NCI-H187 (cell line): ENCODE results near the gene FRMPD4.
A peak's percentile ranks its signal among the peaks of the same experiment; 100 is the strongest.

ENCODE experiments used
- DNase-seq, 2 experiments: peaks; one replicate each; lab custom pipeline; 2025; lab: John Stamatoyannopoulos, UW

Gene FRMPD4

DNA sequence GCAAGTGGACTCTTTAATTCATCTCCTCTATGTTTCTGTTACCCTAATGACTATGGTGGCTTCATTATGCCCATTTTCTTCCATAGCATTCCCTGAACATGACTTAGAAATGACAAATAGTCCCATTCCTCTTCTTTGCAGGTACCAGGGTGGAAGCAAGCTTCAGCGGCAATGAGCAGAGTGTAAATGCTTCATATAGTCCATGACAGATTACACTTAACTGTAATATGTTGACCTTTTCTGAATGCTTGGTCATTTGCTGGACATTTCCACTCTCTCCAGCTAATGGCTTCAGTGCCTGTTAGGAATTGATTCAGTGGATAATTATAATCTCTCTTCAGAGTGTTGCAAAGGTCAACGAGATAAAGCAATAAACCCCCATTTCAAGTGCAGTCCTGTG lies 523.2 kb downstream of the FRMPD4 start:
- DNase-seq, result no peak

DNA sequence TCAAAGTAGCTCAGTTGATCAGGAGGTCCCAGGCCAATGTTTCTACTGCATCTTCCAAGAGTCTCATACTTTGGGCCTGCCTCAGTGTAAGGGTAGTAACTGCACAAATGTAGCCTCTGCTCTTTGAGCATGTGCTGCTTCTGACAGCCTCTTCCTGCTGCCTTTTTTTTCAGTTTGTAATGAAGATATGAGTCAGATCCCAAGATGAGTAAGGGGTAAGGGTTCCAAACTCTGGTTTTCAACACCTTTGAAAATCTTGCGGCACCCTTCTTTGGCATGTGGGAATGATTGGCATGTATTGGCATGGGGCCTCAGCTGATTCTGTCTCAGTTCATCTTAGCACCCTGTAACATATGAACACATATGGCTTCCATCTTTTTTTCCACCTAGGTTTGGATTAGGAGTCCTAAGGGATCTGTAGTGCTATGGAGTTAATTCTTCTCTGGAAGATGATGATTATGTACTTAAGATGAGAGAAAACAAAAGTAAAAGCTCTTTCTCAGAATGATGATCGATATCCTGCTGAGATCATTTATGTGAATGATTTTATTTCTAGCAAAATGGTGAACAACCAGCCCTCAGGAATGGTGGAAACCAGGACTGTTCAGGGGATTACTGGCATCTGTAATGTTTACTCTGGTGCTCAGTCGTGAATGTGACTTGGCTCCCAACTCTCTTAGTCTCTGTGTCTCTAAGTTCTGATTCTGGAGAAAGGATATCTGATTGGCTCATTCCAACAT lies 534.3 kb downstream of the FRMPD4 start:
- no peak for DNase-seq

DNA sequence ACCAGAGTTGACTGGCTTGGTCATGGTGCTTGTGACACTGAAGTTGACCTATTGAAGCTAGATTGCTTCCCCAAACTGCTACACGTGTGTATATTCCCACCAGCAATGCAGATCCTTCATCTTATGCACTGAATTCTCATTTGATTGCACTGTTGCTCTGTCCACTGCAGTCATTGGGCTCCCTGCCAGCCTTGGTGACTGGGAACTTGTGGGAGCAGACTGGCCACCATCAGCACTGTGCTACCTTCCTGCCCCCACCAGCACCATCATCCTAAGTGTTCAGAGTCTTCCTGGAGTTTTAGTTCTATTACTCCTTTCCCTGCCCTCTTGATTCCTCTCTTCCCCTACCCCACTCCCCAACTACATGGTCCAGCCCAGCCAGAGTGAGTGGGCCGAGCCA lies 535.2 kb downstream of the FRMPD4 start:
- no peak for DNase-seq

DNA sequence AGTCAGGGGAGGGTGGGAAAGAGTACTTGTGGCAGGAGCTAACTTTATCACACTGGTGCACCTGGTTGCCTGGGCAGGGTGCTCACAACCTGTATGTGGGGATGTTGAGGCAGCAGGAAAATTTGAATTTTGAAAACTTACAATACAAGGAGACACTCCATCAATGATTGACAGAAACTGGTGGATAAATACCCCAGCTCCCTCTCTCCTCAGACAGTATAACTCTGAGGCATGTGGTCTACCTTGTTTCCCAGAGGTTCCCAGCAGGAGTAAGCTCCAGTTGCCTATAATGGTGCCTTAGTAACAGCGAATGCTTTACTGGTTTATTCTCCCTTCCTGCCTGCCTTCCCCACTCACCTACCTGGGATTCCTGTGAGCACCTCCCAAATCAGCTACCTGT lies 541.2 kb downstream of the FRMPD4 start:
- no peak for DNase-seq

DNA sequence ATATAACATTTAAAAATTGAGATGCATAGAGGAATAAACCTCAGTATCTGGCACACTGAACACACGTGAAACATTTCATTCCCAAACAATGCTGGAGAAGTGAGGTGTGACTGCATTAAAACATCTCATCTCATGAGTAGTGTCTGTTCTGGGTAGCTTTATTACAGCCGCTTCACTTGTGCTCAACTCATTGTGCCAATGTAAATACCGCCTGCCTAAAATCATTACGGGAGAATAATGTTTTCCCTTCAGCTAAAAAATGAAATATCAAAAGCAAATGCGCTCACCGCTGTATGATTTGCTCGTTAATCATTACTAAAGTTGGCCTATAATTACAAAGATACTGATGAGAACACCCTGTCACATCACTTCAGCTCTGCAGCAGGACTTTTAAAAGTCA lies 542.8 kb downstream of the FRMPD4 start:
- no peak for DNase-seq

DNA sequence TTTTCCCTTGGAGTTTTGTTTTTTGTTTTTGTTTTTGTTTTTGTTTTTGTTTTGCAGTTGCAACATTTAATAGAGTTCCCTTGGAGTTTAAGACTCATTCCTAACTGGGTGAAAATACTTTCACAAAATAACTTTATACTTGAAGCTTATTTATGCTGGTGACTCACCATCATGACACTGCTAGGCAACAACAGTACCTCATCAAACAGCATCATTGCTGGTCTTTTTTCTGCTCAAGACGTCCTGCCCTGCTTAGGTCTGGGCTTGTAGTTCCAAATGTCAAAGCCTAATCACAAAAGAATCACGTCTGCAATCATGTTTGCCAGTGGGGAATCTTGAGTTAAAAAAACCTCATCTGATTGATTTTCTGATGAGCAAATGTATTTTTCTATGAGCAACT lies 547.3 kb downstream of the FRMPD4 start:
- DNase-seq, result no peak

DNA sequence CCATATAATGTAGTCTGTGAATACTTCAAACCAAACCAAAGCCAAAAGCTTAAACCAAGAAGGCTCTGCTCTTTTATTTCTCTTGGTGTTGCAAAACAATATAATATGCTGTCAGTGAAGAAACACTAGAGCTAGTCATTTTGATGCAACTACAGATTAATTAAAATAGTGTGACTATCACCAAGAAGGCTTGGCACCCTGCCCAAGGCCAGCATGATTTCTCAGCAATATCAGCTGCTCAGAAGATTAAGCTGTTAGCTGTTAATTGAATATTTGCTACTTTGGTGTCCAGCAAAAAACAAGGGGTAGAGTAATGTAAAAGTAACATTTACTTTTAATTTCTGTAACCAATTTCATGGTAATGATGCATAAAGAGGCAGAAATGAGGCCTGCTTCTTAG lies 548.1 kb downstream of the FRMPD4 start:
- no peak for DNase-seq

DNA sequence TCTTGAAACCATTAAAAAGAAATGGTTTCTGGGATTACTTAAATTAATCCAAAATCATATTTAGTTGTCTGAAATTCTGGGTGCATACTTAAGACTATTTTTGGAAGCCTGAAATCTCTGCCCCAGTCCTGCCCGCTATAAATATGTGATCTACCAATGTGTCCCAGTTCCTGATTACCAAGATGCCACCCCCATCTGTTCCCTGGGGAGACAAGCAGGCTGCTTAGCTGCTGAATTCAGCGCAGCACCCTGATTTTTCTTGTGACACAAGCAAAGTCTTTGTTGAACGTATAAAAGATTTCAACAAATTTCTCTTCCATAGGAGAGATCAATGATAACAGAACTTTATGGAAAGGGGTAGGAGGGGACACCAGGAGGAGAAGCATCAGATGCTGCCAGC lies 552.4 kb downstream of the FRMPD4 start:
- DNase-seq, result no peak

DNA sequence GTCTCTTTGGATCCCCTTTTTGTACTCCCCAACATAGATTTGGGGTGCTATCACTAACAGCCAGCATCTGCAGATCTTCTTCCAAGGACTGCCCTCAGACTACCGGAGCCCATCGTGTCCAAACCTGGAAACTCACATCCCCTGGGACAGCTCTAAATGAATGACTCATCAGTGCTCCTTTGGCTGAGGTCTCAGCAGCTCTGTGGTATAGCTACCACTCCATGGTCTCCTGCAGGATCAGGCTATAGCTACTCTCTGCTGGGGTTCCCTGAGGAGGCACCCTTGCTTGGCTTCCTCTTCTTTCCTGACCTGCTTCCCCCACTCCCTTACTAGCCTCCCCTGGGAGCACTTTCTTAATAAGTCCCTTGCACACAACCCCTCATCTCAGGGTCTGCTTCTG lies 555.5 kb downstream of the FRMPD4 start:
- DNase-seq, result no peak

DNA sequence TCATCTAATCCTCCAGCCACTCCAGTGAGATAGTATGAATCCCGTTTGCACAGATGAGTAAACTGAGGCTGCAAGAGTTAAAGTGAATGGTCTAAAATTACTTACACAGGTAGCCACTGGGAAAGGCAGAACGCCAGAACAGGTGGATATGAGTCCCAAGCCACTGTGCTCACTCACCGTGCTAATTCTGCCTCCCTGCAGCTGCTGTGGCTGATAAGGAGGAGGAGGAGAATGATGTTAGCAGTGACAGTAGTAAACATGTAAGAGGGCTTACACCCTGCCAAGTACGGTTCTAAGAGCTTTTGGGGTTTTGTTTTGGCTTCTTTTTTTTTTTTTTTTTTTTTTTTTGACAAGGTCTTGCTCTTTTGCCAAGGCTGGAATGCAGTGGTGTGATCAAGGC lies 562.5 kb downstream of the FRMPD4 start:
- DNase-seq, result no peak

DNA sequence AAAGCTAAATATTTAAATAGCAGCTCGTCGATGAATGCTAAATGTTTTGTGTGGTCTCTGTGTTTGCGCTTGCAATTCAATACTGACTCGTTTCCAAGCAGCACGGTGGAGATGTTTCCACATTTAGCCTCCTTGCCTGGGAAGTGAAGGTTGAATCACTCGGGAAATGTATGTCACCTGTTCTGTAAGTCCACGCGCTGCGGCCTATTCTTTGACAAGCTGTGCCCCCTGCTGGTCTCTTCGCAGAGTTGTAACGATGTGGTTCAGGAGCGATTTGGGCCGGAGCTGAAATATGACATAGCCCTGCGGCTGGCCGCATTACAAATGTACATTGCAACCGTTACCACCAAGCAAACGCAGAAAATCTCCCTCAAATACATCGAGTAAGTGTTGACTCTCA lies 563.4 kb downstream of the FRMPD4 start:
- peak in 1 of 2 experiments; percentile 1 for DNase-seq

DNA sequence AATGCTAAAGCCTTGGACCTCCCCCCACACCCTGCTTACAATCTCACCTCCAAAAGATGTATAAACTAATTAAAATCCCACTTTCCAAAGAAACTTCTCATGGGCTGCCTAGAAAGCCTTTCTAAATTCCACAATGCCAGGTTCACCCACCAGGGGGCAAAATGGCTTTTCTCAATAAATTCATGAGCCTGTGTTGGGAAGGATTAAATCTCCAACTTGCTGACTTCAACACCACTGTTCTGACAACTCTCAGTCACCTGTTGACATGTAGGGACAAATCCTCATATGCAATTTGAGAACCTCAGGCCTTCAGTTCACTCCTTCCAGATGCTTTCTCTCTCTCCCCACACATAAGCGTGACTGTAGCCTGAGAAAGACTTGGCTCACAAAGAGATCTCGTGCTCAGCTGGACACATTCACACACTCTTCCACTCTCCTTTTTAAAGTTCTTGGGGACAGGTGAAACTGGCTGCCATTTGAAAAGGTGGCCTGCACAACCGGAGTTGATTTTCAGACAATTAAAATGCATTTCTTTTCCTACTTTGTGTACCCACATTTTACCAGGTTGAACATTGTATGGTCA lies 564.3 kb downstream of the FRMPD4 start:
- DNase-seq, result no peak

DNA sequence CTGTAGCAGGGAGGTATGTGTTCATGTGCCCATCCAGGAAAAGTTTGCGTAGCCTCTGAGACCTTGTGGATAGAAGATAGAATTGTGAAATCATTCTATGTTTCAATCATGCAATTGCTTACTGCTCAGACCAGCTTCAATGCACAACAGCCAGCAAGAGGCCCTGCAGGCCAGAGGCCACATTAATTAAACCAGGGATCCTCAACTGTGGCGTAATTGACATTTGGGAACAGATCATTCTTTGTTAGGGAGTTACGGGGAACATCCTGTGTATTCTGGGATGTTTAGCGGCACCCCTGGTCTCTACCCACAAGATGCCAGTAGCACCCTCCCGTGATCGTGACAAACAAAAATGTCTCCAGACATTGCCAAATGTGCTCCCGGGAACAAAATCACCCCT lies 566.4 kb downstream of the FRMPD4 start:
- DNase-seq, result no peak

DNA sequence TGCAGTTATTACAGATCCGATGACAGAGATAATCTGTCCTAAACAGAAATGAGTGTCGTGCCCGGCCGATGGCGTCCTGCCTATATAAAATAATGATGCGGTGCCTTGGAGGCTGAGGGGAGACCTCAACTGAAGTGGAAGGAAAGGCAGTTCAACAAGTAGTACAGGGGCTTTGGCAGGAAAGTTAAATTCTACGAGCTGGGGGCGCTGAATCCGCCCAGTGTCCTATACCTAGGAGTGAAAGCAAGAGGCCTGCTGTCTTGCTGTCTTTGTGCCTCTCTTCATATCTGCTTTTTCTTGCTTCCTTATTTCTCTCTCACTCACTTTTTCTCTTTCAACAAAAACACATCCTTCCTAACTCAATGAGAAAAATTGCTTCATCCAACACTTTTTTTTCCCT lies 570.8 kb downstream of the FRMPD4 start:
- DNase-seq, result no peak

DNA sequence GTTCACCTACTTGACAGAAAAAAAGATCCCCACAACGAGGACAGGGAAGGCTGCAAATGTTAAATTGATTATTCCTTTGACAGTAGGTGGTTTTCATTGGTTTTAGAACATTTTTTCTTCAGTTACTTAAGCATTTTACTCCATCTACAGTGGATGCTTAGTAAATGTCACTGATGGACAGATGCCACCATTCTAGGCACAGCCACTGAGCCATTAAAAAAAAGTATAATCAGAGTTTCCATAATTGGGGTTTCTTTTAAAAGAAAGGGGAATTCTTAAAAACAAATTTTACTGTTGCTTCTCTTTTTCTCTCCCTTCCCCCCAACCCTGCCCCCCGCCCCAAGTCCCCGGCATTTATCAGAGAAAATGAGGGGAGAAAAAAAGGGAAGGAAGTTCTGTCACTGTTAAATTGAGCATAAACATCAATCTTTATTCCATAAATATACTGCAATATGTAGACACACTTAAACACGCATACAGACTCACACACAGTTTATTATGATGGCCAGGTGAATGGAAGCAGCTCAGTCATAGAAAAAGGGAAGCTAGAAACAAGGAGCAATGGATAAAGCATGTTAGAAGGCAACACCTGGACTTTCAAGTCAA lies 573.3 kb downstream of the FRMPD4 start:
- DNase-seq, result no peak

DNA sequence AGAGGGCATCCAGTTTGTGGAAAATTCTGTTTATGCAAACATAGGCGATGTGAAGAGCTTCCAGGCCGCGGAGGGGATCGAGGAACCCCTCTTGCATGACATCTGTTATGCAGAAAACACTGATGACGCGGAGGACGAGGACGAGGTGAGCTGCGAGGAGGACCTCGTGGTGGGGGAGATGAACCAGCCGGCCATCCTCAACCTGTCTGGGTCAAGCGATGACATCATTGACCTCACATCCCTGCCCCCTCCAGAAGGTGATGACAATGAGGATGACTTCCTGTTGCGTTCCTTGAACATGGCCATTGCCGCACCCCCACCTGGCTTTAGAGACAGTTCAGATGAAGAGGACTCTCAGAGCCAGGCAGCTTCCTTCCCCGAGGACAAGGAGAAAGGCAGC lies 578.3 kb downstream of the FRMPD4 start:
- DNase-seq, result no peak

DNA sequence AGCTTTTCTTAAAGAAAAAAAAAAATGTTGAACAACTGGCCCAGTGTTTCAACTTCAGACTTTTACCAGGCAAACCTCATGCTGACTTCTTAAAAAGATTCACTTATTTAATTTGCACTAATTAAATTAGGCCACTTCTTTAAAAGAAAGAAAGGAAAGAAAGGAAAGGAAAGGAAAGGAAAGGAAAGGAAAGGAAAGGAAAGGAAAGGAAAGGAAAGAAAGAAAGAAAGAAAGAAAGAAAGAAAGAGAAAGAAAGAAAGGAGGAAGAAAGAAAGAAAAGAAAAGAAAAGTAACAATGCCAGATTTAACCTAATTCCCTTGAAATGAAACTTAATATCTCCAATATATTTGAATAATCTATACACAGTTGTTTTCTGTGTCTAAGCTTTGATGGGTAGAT lies 581.6 kb downstream of the FRMPD4 start:
- no peak for DNase-seq

DNA sequence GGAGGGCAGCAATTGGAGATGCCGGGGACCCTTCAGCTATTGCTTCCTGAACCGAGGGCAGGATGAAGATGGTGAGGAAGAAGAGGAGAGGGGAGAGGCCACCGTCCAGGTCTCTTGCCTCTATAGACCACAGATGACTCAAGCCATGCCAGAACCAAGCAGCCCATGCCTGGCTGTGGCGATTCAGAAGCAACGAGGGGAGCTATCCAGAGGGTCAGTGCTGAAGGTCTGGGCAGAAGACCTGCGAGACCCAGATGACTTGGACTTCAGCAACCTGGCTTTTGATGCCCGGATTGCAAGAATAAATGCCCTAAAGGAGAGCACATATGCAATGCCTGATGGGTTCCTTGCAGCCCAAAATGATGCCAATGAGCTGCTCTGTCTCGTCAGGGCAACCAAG lies 582.8 kb downstream of the FRMPD4 start:
- DNase-seq, result no peak

DNA sequence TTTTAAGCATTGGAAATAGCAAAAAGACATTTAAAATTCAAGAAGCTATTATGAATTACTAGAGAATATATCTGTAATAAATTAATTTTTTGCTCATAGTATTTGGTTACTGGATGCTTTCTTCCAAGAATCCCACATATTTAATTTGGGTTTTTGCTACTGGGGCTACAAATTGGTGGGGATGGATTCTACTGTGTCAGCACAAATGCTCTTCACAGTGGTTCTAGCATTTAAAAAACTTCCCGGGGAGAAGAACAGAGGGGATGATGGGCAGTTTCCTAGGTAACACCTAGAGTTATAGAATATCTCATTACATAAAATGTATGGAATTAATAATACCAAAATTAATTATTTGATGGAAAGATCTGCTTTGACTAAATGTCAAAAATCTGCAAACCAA lies 584.0 kb downstream of the FRMPD4 start:
- no peak for DNase-seq

DNA sequence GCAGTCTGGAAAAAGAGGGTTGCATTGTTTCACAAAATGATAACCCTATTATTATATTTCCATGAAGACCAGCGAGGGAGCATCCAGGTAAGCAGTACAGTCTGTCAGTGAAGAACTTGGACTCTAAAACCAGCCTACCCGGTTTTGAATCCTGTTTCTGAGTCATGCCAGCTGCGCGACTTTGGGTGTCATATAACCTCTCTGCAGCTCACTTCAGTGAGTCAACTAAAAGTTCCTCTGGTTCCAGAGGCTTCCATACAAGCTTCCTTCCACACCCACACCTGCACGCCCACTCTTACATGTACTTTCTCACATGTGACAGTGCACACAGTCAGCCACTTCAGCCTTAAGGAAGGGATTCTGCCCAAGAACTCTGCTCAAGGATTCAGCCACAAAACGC lies 603.1 kb downstream of the FRMPD4 start:
- DNase-seq, result no peak

DNA sequence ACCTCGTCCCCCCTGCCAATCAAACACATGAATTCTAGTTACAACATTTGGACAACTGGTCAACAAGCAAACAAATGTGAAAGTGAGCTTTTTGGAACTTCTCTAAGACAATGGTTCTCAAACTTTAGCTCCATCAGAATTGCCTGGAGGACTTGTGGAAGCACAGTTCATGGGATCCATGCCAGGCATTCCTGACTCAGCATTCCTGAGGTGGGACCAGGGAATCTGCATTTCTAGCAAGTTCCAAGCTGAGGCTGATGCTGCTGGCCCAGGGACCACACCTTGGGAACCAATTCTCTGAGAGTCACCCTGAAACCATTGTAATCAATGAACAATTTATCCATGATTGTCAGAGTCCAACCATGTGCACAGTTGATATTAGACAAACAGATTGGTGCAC lies 609.2 kb downstream of the FRMPD4 start:
- no peak for DNase-seq

DNA sequence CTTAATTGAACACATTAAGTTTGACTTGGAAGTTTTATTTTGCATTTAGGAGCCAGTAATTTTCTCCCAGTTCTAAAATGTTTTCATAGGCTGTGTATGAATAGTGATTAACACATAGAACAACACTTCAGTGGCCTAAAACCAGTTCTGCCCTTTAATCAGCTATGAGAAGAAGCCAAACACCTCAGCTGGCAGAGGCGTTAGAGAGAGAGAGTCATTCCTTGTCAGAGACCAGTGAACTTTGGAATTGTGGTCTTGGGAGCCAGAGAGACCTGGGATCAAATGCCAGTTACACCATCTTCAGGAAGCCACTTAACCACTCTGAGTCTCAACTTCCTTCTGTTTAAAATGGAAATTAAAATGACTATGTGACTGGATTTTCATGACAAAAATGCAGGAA lies 613.6 kb downstream of the FRMPD4 start:
- DNase-seq, result no peak

DNA sequence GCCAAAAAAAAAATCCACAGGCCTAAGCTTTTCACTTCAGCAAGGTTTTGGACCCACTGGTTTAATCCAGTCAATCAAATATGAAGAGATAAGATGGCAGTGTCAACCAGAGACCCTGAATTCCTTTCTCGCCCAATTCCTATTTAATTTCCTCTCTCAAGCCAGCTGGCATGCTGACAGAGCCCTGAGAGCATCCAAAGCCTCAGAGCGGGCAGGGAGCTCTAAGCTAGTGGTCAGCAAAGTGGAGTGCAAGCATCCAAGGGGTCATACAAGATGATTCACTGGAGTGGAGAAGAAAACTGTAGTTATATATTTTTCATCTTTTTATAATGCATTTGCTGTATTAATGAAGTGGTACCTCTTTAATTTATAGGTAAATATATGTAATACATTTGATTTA lies 615.1 kb downstream of the FRMPD4 start:
- no peak for DNase-seq

DNA sequence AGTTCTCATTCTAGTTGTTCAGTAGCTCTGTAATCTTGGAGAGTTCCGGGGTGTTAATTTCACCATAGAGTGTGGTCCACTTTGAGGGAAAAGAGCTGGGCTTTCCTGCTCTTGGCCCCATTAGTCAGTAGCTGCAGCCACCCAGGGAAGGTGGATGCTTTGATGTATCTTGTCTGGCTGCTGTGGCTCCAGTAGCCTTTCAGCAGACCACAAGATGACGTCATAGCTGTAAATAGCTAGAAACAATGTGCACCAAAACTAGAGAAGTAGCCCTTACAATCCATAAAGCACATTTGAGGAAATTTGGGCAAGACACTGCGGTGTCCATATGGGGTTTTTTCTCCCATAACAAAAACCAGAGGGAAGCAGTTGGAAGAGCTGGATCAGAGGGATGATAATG lies 620.0 kb downstream of the FRMPD4 start:
- DNase-seq, result no peak
